ENCODE data around the gene CAPN2.

GRCh38 chr1:223713546-223714420 is 1.4 kb downstream of the CAPN2 start:
- TF ChIP-seq CTCF (IDR thresholded peaks at IDR 0.05) (no peak), POLR2A (IDR thresholded peaks at IDR 0.05) (no peak)
